Kidney tubule cell (primary cell): ENCODE results near the gene SPATA25.
A peak's percentile ranks its signal among the peaks of the same experiment; 100 is the strongest.

Experiments used
- DNase-seq: peaks from one replicate; pipeline ENCODE4 v3.0.0-alpha.2; 2018; ENCODE audit warnings: low spot score

Gene SPATA25

DNA sequence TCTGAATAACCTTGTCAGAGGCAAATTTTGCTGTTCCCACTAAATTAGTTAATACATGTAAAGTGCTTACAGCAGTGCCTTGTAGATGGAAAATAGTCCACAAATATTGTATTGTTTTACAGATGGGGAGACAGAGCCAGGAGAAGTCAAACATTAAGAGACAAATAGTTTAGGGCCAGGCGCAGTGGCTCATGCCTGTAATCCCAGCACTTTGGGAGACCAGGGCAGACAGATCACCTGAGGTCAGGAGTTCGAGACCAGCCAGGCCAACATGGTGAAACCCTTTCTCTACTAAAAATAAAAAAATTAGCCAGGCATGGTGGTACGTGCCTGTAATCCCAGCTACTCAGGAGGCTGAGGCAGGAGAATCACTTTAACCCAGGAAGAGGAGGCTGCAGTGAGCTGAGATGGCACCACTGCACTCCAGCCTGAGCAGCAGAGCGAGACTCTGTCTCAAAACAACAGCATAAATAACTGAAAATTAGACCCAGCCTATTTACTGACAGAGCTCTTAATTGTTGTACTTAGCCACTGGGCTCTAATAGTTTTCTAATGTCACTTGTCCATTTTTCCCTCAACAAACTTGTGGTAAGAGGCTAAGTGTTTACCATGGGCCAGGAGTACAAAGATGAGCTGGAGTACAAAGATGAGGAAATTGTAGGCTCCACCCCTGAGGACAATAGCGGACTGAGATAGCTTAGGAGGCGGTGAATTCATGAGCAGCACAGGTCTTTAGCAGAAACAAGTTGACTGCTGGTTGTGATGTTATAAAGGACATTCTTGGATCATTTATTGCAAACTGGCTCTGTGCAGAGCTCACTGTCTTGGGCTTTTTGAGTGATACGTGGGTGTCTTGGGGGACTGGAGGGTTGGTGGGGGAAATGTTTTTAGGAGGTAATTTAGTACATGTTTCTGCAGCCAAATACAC is 23.6 kb downstream of the SPATA25 start:
- DNase-seq: no peak

DNA sequence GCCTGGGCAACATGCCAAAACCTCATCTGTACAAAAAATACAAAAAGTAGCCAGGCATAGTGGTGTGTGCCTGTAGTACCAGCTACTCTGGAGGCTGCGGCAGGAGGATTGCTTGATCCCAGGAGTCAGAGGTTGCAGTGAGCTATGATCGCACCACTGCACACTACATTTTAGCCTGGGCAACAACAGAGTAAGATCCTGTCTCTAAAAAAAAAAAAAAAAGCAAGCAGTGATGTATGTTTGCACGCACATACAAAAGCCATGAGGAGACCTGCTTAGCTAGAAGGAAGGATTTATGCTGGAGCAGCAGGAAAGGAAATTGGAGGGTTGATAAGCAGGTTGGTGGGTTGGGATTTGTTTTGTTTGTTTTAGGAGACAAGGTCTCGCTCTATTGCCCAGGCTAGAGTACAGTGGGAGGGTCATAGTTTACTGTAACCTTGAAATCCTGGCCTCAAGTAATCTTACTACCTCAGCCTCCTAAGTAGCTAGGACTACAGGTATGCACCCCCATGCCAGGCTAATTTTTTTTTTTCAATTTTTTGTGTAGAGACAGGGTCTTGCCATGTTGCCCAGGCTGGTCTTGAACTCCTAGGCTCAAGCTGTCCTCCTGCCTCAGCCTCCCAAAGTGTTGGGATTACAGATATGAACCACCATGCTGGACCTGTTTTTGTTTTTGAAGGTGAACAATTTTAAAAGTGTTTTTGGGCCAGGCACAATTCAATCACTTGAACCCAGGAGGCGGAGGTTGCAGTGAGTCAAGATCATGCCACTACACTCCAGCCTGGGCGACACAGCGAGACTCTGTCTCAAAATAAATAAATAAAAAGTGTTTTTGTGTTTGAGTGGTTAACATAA is 26.0 kb downstream of the SPATA25 start:
- DNase-seq: peak; percentile 37

DNA sequence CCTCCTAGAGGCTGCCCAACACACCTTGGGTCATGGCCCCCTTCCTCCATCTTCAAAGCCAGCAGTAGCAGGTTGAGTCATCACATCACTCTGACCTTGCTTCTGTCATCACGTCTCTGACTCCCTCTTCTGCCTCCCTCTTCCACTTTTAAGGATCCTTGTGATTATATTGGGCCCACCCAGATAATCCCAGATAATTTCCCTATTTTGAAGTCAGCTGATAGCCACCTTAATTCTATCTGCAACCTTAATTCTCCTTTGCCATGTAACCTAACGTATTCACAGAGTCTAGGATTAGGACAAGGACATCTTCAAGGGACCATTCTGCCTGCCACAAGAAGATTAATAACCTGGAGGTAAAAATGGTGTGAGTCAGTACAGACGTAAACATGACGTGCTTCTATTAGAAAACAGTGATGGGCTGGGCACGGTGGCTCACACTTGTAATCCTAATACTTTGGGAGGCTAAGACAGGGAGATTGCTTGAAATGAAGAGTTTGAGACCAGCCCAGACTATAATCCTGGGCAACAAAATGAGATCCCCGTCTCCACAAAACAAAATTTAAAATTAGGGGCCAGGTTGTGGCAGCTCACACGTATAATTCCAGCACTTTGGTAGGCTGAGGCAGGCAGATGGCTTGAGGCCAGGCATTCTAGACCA is 26.7 kb downstream of the SPATA25 start:
- no peak for DNase-seq

DNA sequence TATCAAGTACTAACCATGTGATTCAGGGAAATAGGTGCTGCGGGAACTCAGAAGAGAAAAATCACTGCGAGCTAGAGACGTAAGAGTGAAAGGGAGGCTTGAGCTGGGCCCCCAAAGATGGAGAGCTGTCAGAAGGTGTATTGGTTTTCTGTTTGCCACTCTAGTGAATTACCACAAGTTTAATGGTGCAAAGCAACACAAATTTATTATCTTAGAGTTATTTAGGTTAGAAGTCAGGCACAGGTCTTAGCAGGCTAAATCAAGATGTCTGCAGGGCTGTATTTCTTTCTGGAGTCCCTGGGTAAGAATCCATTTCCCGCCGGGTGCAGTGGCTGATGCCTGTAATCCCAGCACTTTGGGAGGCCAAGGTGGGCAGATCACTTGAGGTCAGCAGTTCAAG is 27.5 kb downstream of the SPATA25 start:
- no peak for DNase-seq

DNA sequence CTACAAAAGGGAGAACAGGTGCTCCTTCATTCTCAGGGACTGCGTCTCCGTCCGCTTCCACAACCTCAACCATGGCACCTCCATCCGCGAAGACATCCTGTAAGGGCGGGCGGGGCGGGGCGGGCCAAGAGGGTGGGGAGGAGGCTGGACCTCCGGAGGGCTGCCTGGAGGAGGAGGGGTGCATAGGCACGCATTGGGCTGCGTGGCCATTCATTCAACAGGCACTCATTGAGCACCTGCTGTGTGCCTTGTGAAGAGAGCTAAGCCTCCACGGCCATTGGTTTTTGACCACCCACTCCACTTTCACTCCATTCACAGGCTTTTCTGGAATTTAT is 29.6 kb downstream of the SPATA25 start:
- no peak for DNase-seq

DNA sequence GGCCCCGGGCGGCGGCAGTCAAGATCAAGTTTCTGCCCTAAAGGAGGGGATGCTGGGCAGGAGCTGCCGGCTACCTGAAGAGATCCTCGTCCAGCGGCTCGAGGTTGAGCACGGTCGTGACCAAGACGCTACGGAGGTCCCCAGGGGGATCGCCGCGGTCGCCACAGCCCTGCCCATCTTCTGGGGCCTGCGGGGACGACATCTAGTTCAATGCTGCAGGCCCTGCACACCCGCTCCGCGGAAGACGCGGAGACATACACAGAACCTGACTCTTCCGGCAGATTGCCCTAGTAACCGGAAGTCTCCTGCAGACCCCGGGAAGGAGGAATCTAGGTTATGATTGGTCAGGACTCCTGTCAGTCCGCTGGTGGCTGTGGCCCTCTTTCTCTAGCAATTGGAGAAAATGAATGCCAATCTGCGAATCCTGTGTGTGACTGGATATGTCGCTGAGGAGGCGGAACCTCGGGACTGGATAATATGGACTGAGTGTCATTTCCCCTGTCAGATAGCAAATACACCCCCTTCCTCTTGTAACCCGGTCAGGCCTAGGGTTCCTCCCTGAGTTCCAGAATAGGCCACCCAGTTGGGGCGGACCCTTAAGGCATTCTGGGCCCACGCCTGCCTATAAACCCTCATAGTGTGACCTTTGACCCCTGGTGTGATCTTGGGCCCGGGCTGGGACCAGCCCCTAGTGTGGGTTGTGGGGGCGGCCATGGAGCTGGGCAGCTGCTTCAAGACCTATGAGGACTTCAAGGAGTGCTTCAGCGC is 30.1 kb downstream of the SPATA25 start, which contains the start of the genes ACOT8 and ZSWIM3:
Gene ACOT8 (minus strand): TSS at position 279 of the 768 bp plus-strand sequence. CDS start 77 bp downstream, at position 202.
Gene ZSWIM3 (plus strand): TSS at position 501 of the 768 bp plus-strand sequence. CDS start 212 bp downstream, at position 713.
- DNase-seq: peak; percentile 100

DNA sequence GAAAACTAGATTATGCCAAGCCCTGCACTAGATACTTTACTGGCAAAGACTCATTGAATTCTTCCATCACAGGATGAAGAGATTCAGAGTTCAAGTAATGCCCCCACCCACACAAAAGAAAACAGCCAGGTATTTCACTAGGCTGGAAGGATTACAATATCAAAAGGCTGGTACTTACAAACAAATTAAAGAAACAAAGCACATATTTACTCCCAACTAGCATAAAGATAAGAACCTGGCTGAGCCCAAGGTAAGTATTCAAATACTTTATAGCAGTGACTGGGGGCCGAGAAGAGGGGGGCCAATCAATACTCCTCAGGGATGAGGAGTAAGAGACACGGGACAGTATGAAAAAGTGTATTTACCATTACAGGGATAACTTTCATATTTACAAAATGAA is 33.9 kb downstream of the SPATA25 start:
- no peak for DNase-seq

DNA sequence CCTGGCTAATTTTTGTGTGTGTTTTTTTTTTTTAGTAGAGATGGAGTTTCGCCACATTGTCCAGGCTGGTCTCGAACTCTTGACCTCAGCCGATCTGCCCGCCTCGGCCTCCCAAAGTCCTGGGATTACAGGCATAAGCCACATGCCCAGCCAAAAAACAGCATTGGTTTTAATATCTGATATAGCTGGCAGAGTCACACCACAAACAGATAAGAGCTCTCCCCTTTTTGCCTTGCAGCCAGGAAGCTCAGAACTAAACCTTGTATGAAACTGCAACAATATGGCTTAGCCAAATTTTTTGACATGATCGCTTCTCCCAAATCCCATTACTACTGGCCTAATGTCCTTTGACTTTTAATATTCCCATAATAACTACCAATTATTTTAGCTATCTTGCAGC is 35.1 kb downstream of the SPATA25 start:
- no peak for DNase-seq

DNA sequence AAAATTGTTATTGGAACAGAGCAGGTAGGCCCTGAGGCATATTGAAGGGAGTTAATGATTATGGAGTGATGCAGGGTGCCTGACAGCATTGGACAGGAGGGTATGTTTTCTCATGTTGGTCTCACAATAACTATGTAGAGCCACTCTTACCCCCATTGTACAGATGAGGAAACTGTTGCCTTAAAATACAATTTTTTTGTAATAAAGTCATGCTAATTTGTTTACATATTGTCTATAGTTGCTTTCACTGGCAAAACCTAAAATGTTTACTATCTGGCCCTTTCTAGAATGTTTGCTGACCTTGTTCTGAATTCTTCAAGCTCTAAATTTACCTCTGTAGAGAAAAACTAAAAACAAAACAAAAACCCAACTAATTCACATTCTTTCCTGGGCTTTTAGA is 35.9 kb downstream of the SPATA25 start:
- DNase-seq: no peak

DNA sequence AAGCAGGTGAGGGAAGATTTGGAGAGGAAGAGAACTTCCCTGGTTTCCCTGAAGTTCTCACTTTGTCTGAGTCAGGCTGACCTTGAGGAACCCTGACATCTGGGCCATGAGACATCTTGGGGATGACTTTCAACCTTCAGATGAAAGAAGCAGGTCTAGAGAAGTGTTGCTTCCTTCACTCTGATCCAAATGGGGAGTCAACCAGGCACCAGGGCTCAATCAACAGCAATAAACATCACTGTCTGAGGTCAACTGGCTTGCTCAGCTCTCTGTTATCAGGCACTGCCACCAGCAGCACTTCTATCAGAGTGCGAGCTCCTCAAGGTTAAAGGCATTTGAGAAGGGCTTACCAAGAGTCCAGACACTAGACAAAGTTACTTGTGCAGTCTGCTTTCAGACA is 36.5 kb downstream of the SPATA25 start:
- no peak for DNase-seq

DNA sequence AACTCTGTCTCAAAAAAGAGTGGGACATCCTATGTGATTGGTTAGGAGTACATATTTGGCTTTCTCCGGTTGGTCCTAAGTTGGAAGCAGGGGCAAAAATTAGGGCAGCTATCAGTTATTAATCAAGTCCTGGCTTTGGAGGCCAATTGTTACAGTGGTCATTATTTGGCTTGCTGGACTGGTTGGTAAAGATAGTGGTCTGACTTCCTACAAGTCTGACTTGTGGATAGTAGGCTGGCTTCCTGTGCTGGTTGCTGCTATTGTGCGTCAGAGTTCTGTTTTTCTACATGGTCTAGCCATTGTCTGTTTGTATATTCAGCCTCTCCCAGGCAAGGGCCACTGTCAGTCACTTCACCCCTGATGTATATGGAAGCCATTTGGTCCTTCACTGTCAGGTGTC is 37.2 kb downstream of the SPATA25 start:
- no peak for DNase-seq

DNA sequence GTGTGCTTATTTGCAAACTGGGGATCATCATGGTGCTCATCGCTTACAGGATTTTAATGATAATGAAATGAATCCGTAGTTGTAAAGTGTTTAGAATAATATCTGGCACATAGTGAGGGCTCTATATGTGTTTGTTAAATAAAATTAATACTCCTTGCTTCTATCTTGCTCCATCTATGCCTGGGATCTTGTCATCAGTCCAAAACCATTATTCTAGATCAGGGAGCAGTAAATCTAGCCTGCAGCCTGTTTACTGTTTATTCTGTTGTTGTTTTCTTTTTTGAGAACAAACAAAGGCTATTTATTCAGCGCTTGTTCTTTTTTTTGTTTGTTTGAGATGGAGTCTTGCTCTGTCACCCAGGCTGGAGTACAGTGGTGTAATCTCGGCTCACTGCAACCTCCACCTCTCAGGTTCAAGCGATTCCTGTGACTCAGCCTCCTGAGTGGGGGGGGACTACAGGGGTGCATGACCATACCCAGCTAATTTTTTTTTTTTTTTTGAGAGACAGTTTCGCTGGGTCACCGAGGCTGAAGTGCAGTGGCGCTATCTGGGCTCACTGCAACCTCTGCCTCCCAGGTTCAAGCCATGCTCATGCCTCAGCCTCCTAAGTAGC is 38.3 kb downstream of the SPATA25 start:
- no peak for DNase-seq

DNA sequence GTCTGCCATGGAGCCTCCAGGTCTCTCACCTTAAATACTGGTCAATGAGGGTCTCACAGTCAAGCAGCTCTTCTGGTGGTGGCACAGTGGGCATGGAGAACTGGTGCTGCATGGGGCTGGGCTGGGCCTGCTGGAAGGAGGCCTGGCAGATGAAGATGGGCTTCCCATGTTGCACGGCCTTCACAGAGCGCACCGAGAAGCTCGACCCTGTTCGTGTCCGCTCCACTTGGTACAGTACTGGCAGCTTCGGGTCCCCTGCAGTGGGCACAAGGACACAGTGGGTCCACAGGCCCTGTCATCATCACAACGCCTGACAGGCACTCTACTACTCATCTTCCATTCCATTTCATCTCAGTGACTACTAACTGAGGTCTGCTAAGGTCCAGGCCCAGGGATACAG is 39.0 kb downstream of the SPATA25 start:
- DNase-seq: no peak

DNA sequence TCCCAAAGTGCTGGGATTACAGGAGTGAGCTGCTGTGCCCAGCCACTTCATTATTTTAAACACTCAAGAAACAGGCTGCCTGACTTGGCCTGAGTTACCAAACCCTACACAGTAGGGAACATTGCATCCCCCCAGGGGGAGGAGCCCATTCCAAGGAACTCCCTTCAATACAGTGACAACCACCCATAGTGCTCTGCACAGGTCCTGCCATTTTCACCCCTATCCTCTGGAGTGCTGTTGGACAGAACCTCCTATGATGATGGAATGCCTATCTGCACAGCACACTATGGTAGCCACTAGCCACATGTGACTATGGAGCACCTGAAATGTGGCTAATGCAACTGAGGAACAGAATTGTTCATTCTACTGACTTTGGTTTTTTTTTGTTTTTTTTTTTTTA is 42.0 kb downstream of the SPATA25 start:
- DNase-seq: no peak

DNA sequence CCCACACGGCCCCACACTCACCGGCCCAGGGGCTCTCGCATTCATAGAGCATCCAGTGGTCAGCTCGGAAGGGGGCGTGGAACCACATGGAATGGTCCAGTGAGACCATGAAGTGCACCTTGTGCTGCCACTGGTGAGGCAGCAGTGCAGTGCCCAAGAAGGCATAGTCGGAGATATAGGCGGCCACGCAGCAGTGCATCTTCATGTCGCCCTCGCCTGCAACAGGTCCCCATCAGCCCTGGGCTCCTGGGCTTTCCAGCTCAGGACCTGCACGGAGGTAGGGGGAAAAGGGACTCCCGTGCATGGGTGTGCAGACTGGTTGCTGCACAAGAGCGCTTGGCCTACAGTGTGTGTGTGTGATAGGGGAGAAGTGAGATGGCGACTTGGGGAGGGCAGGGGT is 43.9 kb downstream of the SPATA25 start:
- no peak for DNase-seq

DNA sequence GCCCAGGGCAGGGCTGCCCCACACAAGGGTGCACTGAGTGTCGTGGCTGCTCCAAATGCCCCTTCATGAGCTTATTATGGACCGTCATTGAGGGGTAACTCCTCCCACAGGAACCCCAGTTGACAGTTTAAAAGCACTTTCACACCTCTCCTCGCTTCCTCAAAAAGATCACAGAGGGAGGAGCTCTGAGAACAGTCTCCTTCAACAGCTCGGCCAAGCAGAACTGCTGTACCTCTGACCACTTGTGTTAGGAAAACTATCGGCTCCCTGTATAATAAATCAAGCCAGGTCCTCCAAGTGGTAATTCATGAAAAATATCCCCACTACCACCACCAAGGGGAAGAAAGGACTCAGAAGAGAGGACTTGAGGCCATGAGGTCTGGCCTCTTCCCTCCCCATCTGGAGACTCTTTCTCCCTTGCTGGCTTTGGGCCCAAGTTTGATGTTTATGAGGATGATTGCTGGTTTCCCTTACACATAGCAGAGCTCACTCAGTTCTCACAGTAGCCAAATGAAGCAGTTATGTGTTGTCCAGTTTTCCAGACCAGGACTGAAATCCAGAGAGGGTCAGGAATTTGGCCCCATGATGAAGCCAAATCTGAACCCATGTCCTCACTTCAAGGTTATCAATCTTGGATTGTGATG is 45.1 kb downstream of the SPATA25 start:
- DNase-seq: no peak

DNA sequence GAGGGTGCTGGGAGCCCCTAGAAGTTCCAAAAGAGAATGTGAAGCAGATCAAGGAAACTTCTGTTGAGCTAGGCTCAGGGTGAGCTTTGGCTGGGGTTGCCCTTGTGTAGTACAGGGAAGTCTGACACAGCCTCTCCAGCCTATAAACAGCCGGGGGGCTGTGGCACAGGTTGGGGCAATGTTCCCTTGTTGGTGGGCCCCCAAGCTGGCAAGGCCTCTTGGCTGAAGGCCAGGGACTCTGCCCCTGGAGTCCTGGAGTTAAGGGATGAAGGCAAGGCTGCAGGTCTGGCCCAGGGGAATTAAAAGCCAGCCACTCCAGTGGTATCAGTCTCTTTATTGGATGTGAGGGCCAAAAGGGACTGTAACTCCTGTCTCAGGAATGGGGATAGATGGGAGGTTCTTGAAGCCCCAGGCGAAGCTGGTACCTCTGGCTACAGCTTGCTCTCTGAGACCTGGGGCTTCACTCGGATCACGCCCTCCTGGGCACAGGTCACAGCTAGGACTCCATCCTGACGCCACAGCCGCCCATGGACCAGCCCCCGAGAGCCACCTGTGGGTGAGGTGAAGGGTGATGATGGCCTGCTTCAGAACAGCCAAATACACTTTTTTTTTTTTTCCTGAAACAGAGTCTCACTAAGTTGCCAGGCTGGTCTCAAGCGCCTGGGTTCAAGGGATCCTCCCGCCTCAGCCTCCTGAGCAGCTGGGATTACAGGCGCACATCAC is 45.9 kb downstream of the SPATA25 start:
- no peak for DNase-seq

DNA sequence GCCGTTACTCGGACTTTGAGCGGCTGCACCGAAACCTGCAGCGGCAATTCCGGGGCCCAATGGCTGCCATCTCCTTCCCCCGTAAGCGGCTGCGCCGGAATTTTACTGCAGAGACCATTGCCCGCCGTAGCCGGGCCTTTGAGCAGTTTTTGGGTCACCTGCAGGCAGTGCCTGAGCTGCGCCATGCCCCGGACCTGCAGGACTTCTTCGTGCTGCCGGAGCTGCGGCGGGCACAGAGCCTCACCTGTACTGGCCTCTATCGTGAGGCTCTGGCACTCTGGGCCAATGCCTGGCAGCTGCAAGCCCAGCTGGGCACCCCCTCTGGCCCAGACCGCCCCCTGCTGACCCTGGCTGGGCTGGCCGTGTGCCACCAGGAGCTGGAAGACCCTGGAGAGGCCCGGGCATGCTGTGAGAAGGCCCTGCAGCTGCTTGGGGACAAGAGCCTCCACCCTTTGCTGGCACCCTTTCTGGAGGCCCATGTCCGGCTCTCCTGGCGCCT is 46.7 kb downstream of the SPATA25 start:
- DNase-seq: no peak

DNA sequence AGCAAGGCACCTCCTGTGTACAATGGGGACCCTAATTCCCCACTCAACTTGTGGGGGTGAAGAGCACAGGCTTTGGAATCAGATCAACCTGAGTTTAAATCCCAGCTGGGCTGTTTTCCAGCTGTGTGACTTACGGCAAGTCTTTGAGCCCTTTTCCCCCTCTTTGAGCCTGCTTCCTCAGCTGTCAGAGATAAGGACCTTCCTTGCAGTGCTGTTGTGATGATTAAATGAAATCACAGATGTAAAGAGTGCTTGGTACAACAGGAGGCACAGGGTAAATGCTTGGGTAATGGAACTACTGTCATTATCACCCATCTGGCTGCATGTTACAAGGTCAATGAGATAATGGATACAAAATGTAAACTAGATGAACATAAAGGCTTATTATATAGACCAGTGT is 50.6 kb downstream of the SPATA25 start:
- DNase-seq: no peak
